ENCODE results near the gene SPINT2. TPM values are rescaled to one million over a fixed set of nuclear protein-coding genes. Genes with fewer than 3 reads are reported as not detected.

Gene SPINT2
- total and polyA plus RNA-seq, 2 donors (not counting 1 experiment from before 2014, with no cell fraction given) = 50.0 to 70.0 TPM

- Mint-ChIP-seq H3K4me1 (no peaks in the 10 kb centered on the region), H3K27me3 (no peaks in the 10 kb centered on the region), H3K9me3 (ENCODE audit: insufficient read depth) (peaks cover 3% of the 10 kb centered on the region), H3K27ac (no peak overlapping the region), H3K4me3 (no peak overlapping the region)
- DNase-seq = no peak
- Histone ChIP-seq H3K4me2 (replicated peaks; ENCODE audit: low read depth, low read length, poor library complexity, severe bottlenecking) (no peak overlapping the region), H2AFZ (ENCODE audit: insufficient read depth, low read depth, low read length, poor library complexity, severe bottlenecking) (no peak overlapping the region), H3K4me3 (ENCODE audit: control extremely low read depth in 1 of 5, extremely low read depth in 1 of 5, insufficient read depth in 1 of 5, low read depth in 2 of 5, low read length in 4 of 5) (no peak overlapping the region), H3K9me3 (ENCODE audit: control extremely low read depth in 1 of 3, control insufficient read depth in 2 of 3, insufficient read depth in 1 of 3, low read length in 2 of 3) (peaks cover 0 to 13% (median 0%) of the 10 kb centered on the region in 3 donors), H3K79me2 (ENCODE audit: control insufficient read depth, insufficient read depth, low read length) (no peaks in the 10 kb centered on the region), H3K9ac (ENCODE audit: low read length) (no peak overlapping the region), H4K20me1 (ENCODE audit: control insufficient read depth, insufficient read depth, low read length, poor library complexity, severe bottlenecking) (no peaks in the 10 kb centered on the region), H3K27me3 (replicated peaks in 1 of 4; ENCODE audit: control extremely low read depth in 1 of 4, control insufficient read depth in 3 of 4, insufficient read depth in 4 of 4, low read length in 3 of 4) (no peaks in the 10 kb centered on the region), H3K36me3 (replicated peaks in 1 of 2; ENCODE audit: control extremely low read depth in 1 of 2, control insufficient read depth in 1 of 2, extremely low read depth in 1 of 2, insufficient read depth in 2 of 2, low read length in 1 of 2) (peaks cover 0 to 17% of the 10 kb centered on the region in 2 experiments), H3K27ac (ENCODE audit: low read length in 2 of 2) (no peak overlapping the region), H3K4me1 (ENCODE audit: control insufficient read depth in 2 of 2, insufficient read depth in 2 of 2, low read length in 2 of 2) (no peaks in the 10 kb centered on the region)
- ChIA-PET POLR2A (no interaction called here), CTCF (no interaction called here)
- no peak for ATAC-seq (ENCODE audit: low read depth)
- intact Hi-C loops (cut with micrococcal nuclease) = no loop called here
- 96% methylated on average over 29 of the region's 29 CpGs for WGBS (ENCODE audit: insufficient coverage)
- TF ChIP-seq EZH2 (IDR thresholded peaks at IDR 0.05; ENCODE audit: borderline replicate concordance, insufficient read depth, low read depth, low read length, poor library complexity, severe bottlenecking) = no peak
- TF ChIP-seq CTCF (IDR thresholded peaks at IDR 0.05) = no peak
Measured at GRCh38 chr19:38304866-38305429, 40.6 kb downstream of the SPINT2 start.

- intact Hi-C loops (cut with micrococcal nuclease) = no loop called here
- no peaks in the 10 kb centered on the region for H3K27me3 ChIP-seq (replicated peaks in 1 of 4; ENCODE audit: control extremely low read depth in 1 of 4, control insufficient read depth in 3 of 4, insufficient read depth in 4 of 4, low read length in 3 of 4)
- Mint-ChIP-seq H3K27ac (no peak overlapping the region), H3K4me1 (no peaks in the 10 kb centered on the region), H3K9me3 (ENCODE audit: insufficient read depth) (peaks cover 3% of the 10 kb centered on the region), H3K4me3 (no peak overlapping the region), H3K27me3 (no peaks in the 10 kb centered on the region)
- no peak overlapping the region for H3K4me2 ChIP-seq (replicated peaks; ENCODE audit: low read depth, low read length, poor library complexity, severe bottlenecking)
- peaks cover 0 to 13% (median 0%) of the 10 kb centered on the region in 3 donors for H3K9me3 ChIP-seq (ENCODE audit: control extremely low read depth in 1 of 3, control insufficient read depth in 2 of 3, insufficient read depth in 1 of 3, low read length in 2 of 3)
- no peaks in the 10 kb centered on the region for H3K79me2 ChIP-seq (ENCODE audit: control insufficient read depth, insufficient read depth, low read length)
- no peaks in the 10 kb centered on the region for H3K4me1 ChIP-seq (ENCODE audit: control insufficient read depth in 2 of 2, insufficient read depth in 2 of 2, low read length in 2 of 2)
- no peak overlapping the region for H2AFZ ChIP-seq (ENCODE audit: insufficient read depth, low read depth, low read length, poor library complexity, severe bottlenecking)
- TF ChIP-seq CTCF (IDR thresholded peaks at IDR 0.05) = no peak
- TF ChIP-seq EZH2 (IDR thresholded peaks at IDR 0.05; ENCODE audit: borderline replicate concordance, insufficient read depth, low read depth, low read length, poor library complexity, severe bottlenecking) = no peak
- DNase-seq (no peak), ATAC-seq (ENCODE audit: low read depth) (no peak)
- H3K4me3 ChIP-seq (ENCODE audit: control extremely low read depth in 1 of 5, extremely low read depth in 1 of 5, insufficient read depth in 1 of 5, low read depth in 2 of 5, low read length in 4 of 5) = no peak overlapping the region
- WGBS (ENCODE audit: insufficient coverage) = 89% methylated on average over 1 of the region's 3 CpGs
- H3K27ac ChIP-seq (ENCODE audit: low read length in 2 of 2) = no peak overlapping the region
- H3K9ac ChIP-seq (ENCODE audit: low read length) = no peak overlapping the region
- H3K36me3 ChIP-seq (replicated peaks in 1 of 2; ENCODE audit: control extremely low read depth in 1 of 2, control insufficient read depth in 1 of 2, extremely low read depth in 1 of 2, insufficient read depth in 2 of 2, low read length in 1 of 2) = peaks cover 0 to 17% of the 10 kb centered on the region in 2 experiments
- POLR2A ChIA-PET = no interaction called here
- CTCF ChIA-PET = no interaction called here
- no peaks in the 10 kb centered on the region for H4K20me1 ChIP-seq (ENCODE audit: control insufficient read depth, insufficient read depth, low read length, poor library complexity, severe bottlenecking)
Measured at GRCh38 chr19:38306236-38306635, 41.9 kb downstream of the SPINT2 start.

All from B cell (primary cell).